ENCODE data around the gene RSPO1. TPM values are rescaled to one million over a fixed set of nuclear protein-coding genes. Genes with fewer than 3 reads are reported as not detected.

The RSPO1 gene
- total RNA-seq, 2 donors from 2014 or later = not detected

GRCh38 chr1:37631036-37631435, 3.7 kb downstream of the RSPO1 start:
- no peaks in the 10 kb centered on the region for H3K36me3 Mint-ChIP-seq (ENCODE audit: low read depth)
- no peak overlapping the region for H3K4me3 ChIP-seq (ENCODE audit: low read length)
- no peak overlapping the region for H3K27ac ChIP-seq (ENCODE audit: low read depth, low read length)
- no peak overlapping the region for H3K9ac ChIP-seq (ENCODE audit: extremely low read depth, low read length, poor library complexity, severe bottlenecking)
- no peaks in the 10 kb centered on the region for H3K36me3 ChIP-seq (ENCODE audit: control insufficient read depth, insufficient read depth, low read length)
- 56% methylated on average over 5 of the region's 5 CpGs; no CpG with 5 or more reads in 1 of the 2 experiments for WGBS, 2 experiments (ENCODE audit: insufficient coverage in 1 of 2, insufficient read length in 1 of 2)
- no peak for TF ChIP-seq CTCF (conservative IDR thresholded peaks at IDR 0.05)
- H3K4me1 Mint-ChIP-seq = no peaks in the 10 kb centered on the region
- no peak overlapping the region for H3K27ac Mint-ChIP-seq
- no peaks in the 10 kb centered on the region for H3K9me3 Mint-ChIP-seq
- no peaks in the 10 kb centered on the region for H3K4me1 ChIP-seq (ENCODE audit: control insufficient read depth, insufficient read depth, low read length)
- no peak for DNase-seq
- no peaks in the 10 kb centered on the region for H3K9me3 ChIP-seq (ENCODE audit: control insufficient read depth, low read length)
- H3K27me3 ChIP-seq (ENCODE audit: control insufficient read depth, insufficient read depth, low read length, poor library complexity, severe bottlenecking) = peaks cover 100% of the 10 kb centered on the region
- peaks cover 83% of the 10 kb centered on the region for H3K27me3 Mint-ChIP-seq (ENCODE audit: insufficient read depth)
- H3K4me3 Mint-ChIP-seq = no peak overlapping the region

- no peaks in the 10 kb centered on the region for H3K4me1 Mint-ChIP-seq
- no peaks in the 10 kb centered on the region for H3K4me1 ChIP-seq (ENCODE audit: control insufficient read depth, insufficient read depth, low read length)
- no peak for DNase-seq
- no peaks in the 10 kb centered on the region for H3K36me3 ChIP-seq (ENCODE audit: control insufficient read depth, insufficient read depth, low read length)
- WGBS, 2 experiments (ENCODE audit: insufficient coverage in 1 of 2, insufficient read length in 1 of 2) = 27 to 49% methylated on average over 7 to 15 of the region's 15 CpGs
- H3K9me3 Mint-ChIP-seq = no peaks in the 10 kb centered on the region
- no peak overlapping the region for H3K27ac Mint-ChIP-seq
- peaks cover 100% of the 10 kb centered on the region for H3K27me3 ChIP-seq (ENCODE audit: control insufficient read depth, insufficient read depth, low read length, poor library complexity, severe bottlenecking)
- H3K27ac ChIP-seq (ENCODE audit: low read depth, low read length) = no peak overlapping the region
- no peaks in the 10 kb centered on the region for H3K36me3 Mint-ChIP-seq (ENCODE audit: low read depth)
- no peak overlapping the region for H3K9ac ChIP-seq (ENCODE audit: extremely low read depth, low read length, poor library complexity, severe bottlenecking)
- H3K27me3 Mint-ChIP-seq (ENCODE audit: insufficient read depth) = peaks cover 88% of the 10 kb centered on the region
- H3K9me3 ChIP-seq (ENCODE audit: control insufficient read depth, low read length) = no peaks in the 10 kb centered on the region
- TF ChIP-seq CTCF (conservative IDR thresholded peaks at IDR 0.05) = no peak
- no peak overlapping the region for H3K4me3 Mint-ChIP-seq
- H3K4me3 ChIP-seq (ENCODE audit: low read length) = no peak overlapping the region
Measured at GRCh38 chr1:37630426-37631028, 4.2 kb downstream of the RSPO1 start.

- H3K9me3 ChIP-seq (ENCODE audit: control insufficient read depth, low read length) = no peaks in the 10 kb centered on the region
- WGBS, 2 experiments (ENCODE audit: insufficient coverage in 1 of 2, insufficient read length in 1 of 2) = 71 to 87% methylated on average over 5 to 7 of the region's 7 CpGs
- H3K4me3 ChIP-seq (ENCODE audit: low read length) = no peak overlapping the region
- no peaks in the 10 kb centered on the region for H3K9me3 Mint-ChIP-seq
- peaks cover 94% of the 10 kb centered on the region for H3K27me3 Mint-ChIP-seq (ENCODE audit: insufficient read depth)
- no peaks in the 10 kb centered on the region for H3K36me3 Mint-ChIP-seq (ENCODE audit: low read depth)
- peaks cover 100% of the 10 kb centered on the region for H3K27me3 ChIP-seq (ENCODE audit: control insufficient read depth, insufficient read depth, low read length, poor library complexity, severe bottlenecking)
- no peaks in the 10 kb centered on the region for H3K4me1 Mint-ChIP-seq
- no peak overlapping the region for H3K9ac ChIP-seq (ENCODE audit: extremely low read depth, low read length, poor library complexity, severe bottlenecking)
- no peak overlapping the region for H3K4me3 Mint-ChIP-seq
- no peak for DNase-seq
- H3K36me3 ChIP-seq (ENCODE audit: control insufficient read depth, insufficient read depth, low read length) = no peaks in the 10 kb centered on the region
- no peak overlapping the region for H3K27ac Mint-ChIP-seq
- H3K27ac ChIP-seq (ENCODE audit: low read depth, low read length) = no peak overlapping the region
- no peaks in the 10 kb centered on the region for H3K4me1 ChIP-seq (ENCODE audit: control insufficient read depth, insufficient read depth, low read length)
- TF ChIP-seq CTCF (conservative IDR thresholded peaks at IDR 0.05) = no peak
Measured at GRCh38 chr1:37629726-37630425, 4.8 kb downstream of the RSPO1 start.

Measured in endodermal cell (in vitro differentiated cells).